GM12875 (cell line): ENCODE results near the gene MIA3.
"Not testable (repeated sequence)": the region's sequence is repeated elsewhere in the genome, so short reads cannot be mapped to it uniquely, and the experiment has no call there.

Experiments used
- H3K4me3 ChIP-seq: one replicate; pipeline ENCODE4 v1.5.1; 2011; ENCODE audit warnings: low read depth, low read length, control low read depth
- TF ChIP-seq, protein P1 (sequence below): IDR thresholded peaks from 2 replicates; pipeline ENCODE4 v1.5.1; 2011; ENCODE audit warnings: low read depth, mild to moderate bottlenecking, control low read depth, inconsistent platforms, low read length, moderate library complexity, borderline replicate concordance; ENCODE audit not compliant: insufficient read depth

MIA3 gene

GRCh38 chr1:222601257-222601656 lies 16.6 kb upstream of the MIA3 start:
- TF ChIP-seq, protein P1, sequence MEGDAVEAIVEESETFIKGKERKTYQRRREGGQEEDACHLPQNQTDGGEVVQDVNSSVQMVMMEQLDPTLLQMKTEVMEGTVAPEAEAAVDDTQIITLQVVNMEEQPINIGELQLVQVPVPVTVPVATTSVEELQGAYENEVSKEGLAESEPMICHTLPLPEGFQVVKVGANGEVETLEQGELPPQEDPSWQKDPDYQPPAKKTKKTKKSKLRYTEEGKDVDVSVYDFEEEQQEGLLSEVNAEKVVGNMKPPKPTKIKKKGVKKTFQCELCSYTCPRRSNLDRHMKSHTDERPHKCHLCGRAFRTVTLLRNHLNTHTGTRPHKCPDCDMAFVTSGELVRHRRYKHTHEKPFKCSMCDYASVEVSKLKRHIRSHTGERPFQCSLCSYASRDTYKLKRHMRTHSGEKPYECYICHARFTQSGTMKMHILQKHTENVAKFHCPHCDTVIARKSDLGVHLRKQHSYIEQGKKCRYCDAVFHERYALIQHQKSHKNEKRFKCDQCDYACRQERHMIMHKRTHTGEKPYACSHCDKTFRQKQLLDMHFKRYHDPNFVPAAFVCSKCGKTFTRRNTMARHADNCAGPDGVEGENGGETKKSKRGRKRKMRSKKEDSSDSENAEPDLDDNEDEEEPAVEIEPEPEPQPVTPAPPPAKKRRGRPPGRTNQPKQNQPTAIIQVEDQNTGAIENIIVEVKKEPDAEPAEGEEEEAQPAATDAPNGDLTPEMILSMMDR = no peak
- H3K4me3 ChIP-seq = no peak overlapping the region

- TF ChIP-seq, protein P1 = no peak
- H3K4me3 ChIP-seq = no peak overlapping the region
Observed at GRCh38 chr1:222606757-222607156, 11.1 kb upstream of the MIA3 start.

GRCh38 chr1:222609111-222609510 lies 8.8 kb upstream of the MIA3 start:
- H3K4me3 ChIP-seq = not testable (repeated sequence)

DNA sequence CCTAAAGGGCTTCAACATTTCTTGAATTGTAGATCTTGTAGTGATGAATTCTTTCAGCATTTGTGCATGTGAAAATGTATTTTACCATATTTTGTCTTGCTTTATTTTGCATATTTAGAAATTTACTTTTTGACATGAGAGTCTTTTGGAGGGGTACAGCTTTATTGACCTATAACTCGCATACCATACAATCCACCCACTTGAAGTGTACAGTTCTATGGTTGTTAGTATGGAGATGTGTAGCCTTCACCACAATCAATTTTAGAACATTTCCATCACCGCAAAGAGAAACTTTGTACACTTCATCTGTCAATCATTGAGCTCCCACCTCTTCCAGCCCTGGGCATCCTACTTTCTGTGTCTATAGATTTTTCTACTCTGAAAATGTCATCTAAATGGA lies 7.2 kb upstream of the MIA3 start:
- TF ChIP-seq, protein P1 = no peak
- no peak overlapping the region for H3K4me3 ChIP-seq

DNA sequence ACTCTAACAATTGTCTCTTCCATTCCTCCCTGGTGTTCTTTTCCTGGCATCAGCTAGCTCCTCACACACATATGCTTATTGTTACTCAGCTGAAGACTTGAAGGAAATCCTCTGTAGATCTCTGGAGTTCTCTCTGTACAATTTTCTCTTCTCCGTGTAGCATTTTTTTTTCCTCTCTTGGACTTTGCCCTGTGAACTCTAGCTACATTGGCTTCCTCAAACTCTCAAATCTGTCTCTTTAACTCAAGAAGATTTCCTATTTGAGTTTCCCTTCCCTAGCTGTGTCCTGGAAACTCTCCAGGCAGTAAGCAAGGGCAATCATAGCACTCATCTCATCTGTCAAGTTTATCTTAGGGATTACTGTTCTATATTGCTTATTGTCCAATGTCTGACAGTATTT lies 4.3 kb upstream of the MIA3 start:
- H3K4me3 ChIP-seq = no peak overlapping the region
- TF ChIP-seq, protein P1 = no peak

DNA sequence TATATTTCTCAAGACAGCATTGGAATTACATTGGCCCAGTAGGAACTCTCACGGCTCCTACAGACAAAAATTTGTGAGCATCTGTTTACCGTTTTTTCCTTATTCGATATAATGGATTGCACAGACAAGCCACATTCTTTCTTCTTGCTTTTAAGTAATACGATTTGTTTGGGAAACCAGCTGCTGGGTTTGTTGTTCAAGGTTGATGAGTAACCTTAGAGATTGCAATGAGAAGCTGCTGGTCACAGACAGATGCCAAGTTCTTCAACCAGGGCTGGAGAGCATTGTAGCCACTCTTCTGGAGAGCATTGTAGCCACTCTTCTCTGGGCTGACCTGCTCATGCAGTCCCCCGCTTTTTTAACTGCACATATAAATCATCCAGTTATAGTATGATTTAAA lies 1.4 kb upstream of the MIA3 start:
- no peak overlapping the region for H3K4me3 ChIP-seq
- TF ChIP-seq, protein P1 = no peak

DNA sequence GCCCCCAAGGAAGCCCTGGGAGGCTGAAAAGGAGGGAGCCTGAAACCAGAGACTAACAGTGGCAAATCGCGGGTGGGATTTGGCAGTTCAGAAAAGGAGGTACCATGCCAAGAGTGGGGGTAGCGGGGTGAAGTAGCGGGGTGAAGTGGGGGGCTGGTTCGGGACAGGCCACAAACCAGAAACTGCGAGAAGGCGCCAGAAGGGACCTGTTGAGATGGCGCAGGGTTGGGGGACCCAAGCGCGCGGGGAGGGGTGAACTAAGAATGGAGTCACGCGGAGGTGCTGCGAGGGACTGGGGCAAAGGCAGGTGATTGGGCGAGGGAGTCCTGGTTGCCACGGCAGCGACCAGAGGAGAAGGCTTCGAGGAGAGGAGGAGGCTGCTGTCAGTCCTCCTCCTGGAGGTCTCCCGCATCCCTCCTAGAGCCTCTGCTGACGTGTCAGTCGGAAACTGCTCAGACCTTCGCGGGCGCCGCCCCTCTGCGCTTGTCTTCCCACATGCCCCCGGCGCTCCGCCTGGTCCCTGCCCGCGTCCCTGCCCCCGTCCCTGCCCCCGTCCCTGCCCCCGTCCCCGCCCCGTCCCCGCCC lies 438 bp upstream of the MIA3 start:
- peak overlapping the region; percentile 74 for H3K4me3 ChIP-seq
- TF ChIP-seq, protein P1 = no peak

DNA sequence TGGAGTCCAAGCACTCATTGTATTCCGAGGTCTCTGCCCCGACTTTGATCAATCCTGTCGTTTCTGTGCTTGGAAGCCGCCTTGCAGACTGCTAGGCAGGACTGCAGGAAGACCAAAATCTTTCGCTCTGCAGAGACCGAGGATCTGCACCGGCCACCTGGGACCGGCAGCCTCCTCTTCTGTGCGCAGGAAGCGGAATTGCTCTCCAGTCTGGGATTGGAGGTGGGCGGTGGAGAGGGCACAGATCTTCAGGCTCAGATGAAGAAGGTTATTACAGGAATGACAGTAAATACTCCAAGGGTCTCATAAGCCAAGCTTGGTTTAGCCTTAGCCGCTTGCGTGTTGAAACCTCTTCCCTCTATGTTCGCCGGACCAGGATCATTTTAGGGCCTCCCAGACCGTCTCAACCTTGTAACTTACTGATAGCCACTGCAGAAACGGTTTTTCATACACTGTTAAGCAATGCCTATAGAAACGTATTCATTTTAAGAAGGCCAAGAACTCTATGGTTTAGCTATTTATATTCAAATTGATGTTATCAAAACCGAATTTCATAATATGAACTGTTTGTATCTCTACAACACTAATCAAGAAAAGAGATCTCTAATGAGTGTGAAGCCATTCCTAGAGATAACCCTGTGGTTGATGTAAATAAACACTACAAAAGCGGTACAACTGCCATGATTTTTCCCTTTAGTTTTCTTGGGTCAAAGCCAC lies 1.1 kb downstream of the MIA3 start:
- TF ChIP-seq, protein P1 = no peak
- peak overlapping the region; percentile 78 for H3K4me3 ChIP-seq
